GM23338 (cell line): ENCODE data around the gene LOXL4. TPM values are rescaled to one million over a fixed set of nuclear protein-coding genes. Genes with fewer than 3 reads are reported as not detected.

ENCODE experiments used
- ATAC-seq: fragments of 200-7000 bp; cut with Tn5 transposase; 3 replicates; pipeline ENCODE4 v1.9.1; 2020
- DNase-seq: peaks from one replicate; pipeline ENCODE4 v3.0.0-alpha.2; 2015; ENCODE audit warnings: low spot score
- H2AFZ ChIP-seq: fragments of 200-600 bp; sonication (generic); 2 replicates; pipeline ENCODE4 v1.8.0; 2016; ENCODE audit warnings: antibody characterized with exemption, mild to moderate bottlenecking, moderate library complexity
- H3F3A ChIP-seq: fragments of 200-600 bp; sonication (generic); replicated peaks from 2 replicates; pipeline ENCODE4 v1.8.0; 2017; ENCODE audit warnings: antibody characterized with exemption, mixed run types, low read depth
- H3K27ac ChIP-seq: fragments of 200-600 bp; sonication (generic); 2 replicates; pipeline ENCODE4 v1.6.1; 2016; ENCODE audit warnings: low read depth
- H3K27me3 ChIP-seq: fragments of 200-600 bp; sonication (generic); 2 replicates; pipeline ENCODE4 v1.8.0; 2016; ENCODE audit warnings: mild to moderate bottlenecking, mixed run types, moderate library complexity; ENCODE audit not compliant: insufficient read depth
- H3K36me3 ChIP-seq: fragments of 200-600 bp; sonication (generic); 2 replicates; pipeline ENCODE4 v1.8.0; 2016; ENCODE audit warnings: mild to moderate bottlenecking; ENCODE audit not compliant: insufficient read depth
- H3K4me1 ChIP-seq: fragments of 200-600 bp; sonication (generic); 2 replicates; pipeline ENCODE4 v1.8.0; 2016; ENCODE audit warnings: mild to moderate bottlenecking, moderate library complexity; ENCODE audit not compliant: insufficient read depth
- H3K4me2 ChIP-seq: fragments of 200-600 bp; sonication (generic); 2 replicates; pipeline ENCODE4 v1.7.1; 2017; ENCODE audit warnings: mixed run types
- H3K4me3 ChIP-seq: fragments of 200-600 bp; sonication (generic); 2 replicates; pipeline ENCODE4 v1.6.1; 2016; ENCODE audit warnings: mixed run types
- H3K79me2 ChIP-seq: fragments of 200-600 bp; sonication (generic); replicated peaks from 2 replicates; pipeline ENCODE4 v1.8.0; 2017; ENCODE audit warnings: mild to moderate bottlenecking; ENCODE audit not compliant: insufficient read depth
- H3K9me2 ChIP-seq: fragments of 200-600 bp; sonication (generic); 2 replicates; pipeline ENCODE4 v1.8.0; 2017; ENCODE audit not compliant: insufficient read depth
- H4K20me1 ChIP-seq: fragments of 200-600 bp; sonication (generic); replicated peaks from 2 replicates; pipeline ENCODE4 v1.8.0; 2017; ENCODE audit warnings: mild to moderate bottlenecking; ENCODE audit not compliant: insufficient read depth
- H3K27ac Mint-ChIP-seq: 2 replicates; pipeline ENCODE4 v1.8.0; 2020; ENCODE audit warnings: inconsistent platforms, mild to moderate bottlenecking, moderate library complexity, mixed read lengths
- H3K27me3 Mint-ChIP-seq: 3 replicates; pipeline ENCODE4 v1.8.0; 2022; ENCODE audit warnings: low read depth, mild to moderate bottlenecking, moderate library complexity, mixed read lengths, inconsistent platforms; ENCODE audit not compliant: insufficient read depth, poor library complexity
- H3K36me3 Mint-ChIP-seq: 3 replicates; pipeline ENCODE4 v1.8.0; 2021; ENCODE audit warnings: low read depth, mild to moderate bottlenecking, inconsistent platforms, moderate library complexity, mixed read lengths
- H3K4me1 Mint-ChIP-seq: 3 replicates; pipeline ENCODE4 v1.8.0; 2020; ENCODE audit warnings: mild to moderate bottlenecking, inconsistent platforms, mixed read lengths
- H3K4me3 Mint-ChIP-seq: 3 replicates; pipeline ENCODE4 v1.8.0; 2021; ENCODE audit warnings: moderate library complexity, mild to moderate bottlenecking, inconsistent platforms, mixed read lengths
- H3K9me3 Mint-ChIP-seq: 3 replicates; pipeline ENCODE4 v1.8.0; 2020; ENCODE audit warnings: moderate library complexity, mild to moderate bottlenecking, inconsistent platforms, mixed read lengths
- CREB1 ChIP-seq: fragments of 250-450 bp; sonication (Bioruptor Pico); IDR thresholded peaks from 2 replicates; pipeline ENCODE4 v1.5.0; 2020; ENCODE audit warnings: low read depth, mild to moderate bottlenecking, moderate library complexity
- EZH2 ChIP-seq: fragments of 200-600 bp; sonication (generic); IDR thresholded peaks from one replicate; pipeline ENCODE4 v1.8.0; 2017; ENCODE audit warnings: antibody characterized with exemption, mild to moderate bottlenecking, low read depth; ENCODE audit not compliant: unreplicated experiment
- EZH2phosphoT487 ChIP-seq: fragments of 200-600 bp; sonication (generic); IDR thresholded peaks from one replicate; pipeline ENCODE4 v1.8.1; 2018; ENCODE audit warnings: antibody characterized with exemption; ENCODE audit not compliant: unreplicated experiment
- ZNF114 ChIP-seq: fragments of 250-450 bp; sonication (Bioruptor Pico); IDR thresholded peaks from 2 replicates; pipeline ENCODE4 v1.5.0; 2020; ENCODE audit warnings: mild to moderate bottlenecking, moderate library complexity
- polyA plus RNA-seq: library from polyadenylated mRNA; unstranded; fragments of >200 nt; fragmentation: Nextera tagmentation; extraction: Ambion mirVana; gene quantifications from 2 replicates; pipeline ENCODE4 v1.2.1, GENCODE V29; 2016
- total RNA-seq: library from RNA; depleted of rRNA; stranded (reverse); fragments of >200 nt; shearing (Covaris generic); gene quantifications from 2 replicates; pipeline ENCODE4 v1.2.3, GENCODE V29; 2014
- TF ChIP-seq, protein P1 (sequence below): fragments of 250-450 bp; sonication (Bioruptor Pico); IDR thresholded peaks from 2 replicates; pipeline ENCODE4 v1.5.0; 2020; ENCODE audit warnings: mild to moderate bottlenecking, moderate library complexity
- TF ChIP-seq, protein P2 (sequence below): IDR thresholded peaks from 2 replicates; pipeline ENCODE4 v1.6.1; 2016; ENCODE audit warnings: antibody characterized with exemption
- TF ChIP-seq, protein P3 (sequence below), 2 experiments: fragments of 200-600 bp in 1 of 2; sonication (generic) in 1 of 2; conservative IDR thresholded peaks; 2 replicates each; pipeline versions ENCODE4 v1.5.1 to v1.6.1; 2016 to 2017; ENCODE audit warnings: antibody characterized with exemption in 2 of 2, low read depth in 2 of 2, mild to moderate bottlenecking in 2 of 2, moderate library complexity in 1 of 2

Gene LOXL4
- total and polyA plus RNA-seq, 2 experiments from 2014 or later = 0.21 to 0.38 TPM

DNA sequence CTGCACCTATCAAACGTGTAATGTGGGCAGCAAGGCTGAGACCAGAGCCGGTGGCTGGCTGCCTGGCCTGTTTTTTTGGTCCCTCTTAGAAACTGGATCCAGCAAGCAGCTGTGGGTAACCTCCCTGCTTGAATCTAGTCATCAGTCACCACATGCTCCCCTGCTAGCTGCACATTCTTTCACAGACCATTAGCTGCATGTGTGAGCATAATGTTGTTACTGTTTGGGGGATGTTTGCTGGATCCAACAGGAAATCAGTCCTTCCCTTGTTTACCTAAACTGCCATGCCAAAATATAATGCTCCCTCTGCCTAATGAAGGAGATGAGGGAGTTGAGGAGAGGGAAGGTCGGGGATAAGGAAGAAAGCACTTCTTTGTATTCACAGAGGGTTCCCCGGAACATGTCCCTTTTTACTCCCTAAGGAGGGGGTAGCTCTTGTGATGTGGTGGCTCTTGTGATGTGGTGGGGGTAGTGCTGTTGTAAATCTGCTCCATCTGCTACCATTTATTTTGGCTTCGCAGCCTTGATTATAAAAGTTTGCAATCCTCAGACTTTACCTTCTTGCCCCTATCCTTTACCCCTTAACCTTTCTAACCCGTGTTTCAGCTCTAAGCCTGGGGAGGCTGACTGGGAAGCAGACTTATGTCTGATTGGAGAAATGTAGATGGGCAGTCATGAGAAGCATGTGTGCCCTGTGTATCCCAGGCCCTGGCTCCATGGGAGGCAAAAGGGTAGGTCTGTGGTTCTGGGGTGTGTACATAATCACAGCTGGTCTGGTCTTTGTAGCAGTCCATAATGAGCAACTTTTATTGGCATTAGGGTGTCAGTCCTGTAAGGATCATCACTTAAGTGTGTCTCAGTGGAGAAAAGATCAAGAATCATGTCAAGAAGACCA is 20.8 kb downstream of the LOXL4 start:
- Mint-ChIP-seq H3K36me3 (peaks cover 11% of the 10 kb centered on the region), H3K27ac (no peak overlapping the region), H3K4me1 (peaks cover 15% of the 10 kb centered on the region), H3K9me3 (no peaks in the 10 kb centered on the region), H3K27me3 (peaks cover 3% of the 10 kb centered on the region), H3K4me3 (no peak overlapping the region)
- DNase-seq = no peak
- TF ChIP-seq, protein P1, sequence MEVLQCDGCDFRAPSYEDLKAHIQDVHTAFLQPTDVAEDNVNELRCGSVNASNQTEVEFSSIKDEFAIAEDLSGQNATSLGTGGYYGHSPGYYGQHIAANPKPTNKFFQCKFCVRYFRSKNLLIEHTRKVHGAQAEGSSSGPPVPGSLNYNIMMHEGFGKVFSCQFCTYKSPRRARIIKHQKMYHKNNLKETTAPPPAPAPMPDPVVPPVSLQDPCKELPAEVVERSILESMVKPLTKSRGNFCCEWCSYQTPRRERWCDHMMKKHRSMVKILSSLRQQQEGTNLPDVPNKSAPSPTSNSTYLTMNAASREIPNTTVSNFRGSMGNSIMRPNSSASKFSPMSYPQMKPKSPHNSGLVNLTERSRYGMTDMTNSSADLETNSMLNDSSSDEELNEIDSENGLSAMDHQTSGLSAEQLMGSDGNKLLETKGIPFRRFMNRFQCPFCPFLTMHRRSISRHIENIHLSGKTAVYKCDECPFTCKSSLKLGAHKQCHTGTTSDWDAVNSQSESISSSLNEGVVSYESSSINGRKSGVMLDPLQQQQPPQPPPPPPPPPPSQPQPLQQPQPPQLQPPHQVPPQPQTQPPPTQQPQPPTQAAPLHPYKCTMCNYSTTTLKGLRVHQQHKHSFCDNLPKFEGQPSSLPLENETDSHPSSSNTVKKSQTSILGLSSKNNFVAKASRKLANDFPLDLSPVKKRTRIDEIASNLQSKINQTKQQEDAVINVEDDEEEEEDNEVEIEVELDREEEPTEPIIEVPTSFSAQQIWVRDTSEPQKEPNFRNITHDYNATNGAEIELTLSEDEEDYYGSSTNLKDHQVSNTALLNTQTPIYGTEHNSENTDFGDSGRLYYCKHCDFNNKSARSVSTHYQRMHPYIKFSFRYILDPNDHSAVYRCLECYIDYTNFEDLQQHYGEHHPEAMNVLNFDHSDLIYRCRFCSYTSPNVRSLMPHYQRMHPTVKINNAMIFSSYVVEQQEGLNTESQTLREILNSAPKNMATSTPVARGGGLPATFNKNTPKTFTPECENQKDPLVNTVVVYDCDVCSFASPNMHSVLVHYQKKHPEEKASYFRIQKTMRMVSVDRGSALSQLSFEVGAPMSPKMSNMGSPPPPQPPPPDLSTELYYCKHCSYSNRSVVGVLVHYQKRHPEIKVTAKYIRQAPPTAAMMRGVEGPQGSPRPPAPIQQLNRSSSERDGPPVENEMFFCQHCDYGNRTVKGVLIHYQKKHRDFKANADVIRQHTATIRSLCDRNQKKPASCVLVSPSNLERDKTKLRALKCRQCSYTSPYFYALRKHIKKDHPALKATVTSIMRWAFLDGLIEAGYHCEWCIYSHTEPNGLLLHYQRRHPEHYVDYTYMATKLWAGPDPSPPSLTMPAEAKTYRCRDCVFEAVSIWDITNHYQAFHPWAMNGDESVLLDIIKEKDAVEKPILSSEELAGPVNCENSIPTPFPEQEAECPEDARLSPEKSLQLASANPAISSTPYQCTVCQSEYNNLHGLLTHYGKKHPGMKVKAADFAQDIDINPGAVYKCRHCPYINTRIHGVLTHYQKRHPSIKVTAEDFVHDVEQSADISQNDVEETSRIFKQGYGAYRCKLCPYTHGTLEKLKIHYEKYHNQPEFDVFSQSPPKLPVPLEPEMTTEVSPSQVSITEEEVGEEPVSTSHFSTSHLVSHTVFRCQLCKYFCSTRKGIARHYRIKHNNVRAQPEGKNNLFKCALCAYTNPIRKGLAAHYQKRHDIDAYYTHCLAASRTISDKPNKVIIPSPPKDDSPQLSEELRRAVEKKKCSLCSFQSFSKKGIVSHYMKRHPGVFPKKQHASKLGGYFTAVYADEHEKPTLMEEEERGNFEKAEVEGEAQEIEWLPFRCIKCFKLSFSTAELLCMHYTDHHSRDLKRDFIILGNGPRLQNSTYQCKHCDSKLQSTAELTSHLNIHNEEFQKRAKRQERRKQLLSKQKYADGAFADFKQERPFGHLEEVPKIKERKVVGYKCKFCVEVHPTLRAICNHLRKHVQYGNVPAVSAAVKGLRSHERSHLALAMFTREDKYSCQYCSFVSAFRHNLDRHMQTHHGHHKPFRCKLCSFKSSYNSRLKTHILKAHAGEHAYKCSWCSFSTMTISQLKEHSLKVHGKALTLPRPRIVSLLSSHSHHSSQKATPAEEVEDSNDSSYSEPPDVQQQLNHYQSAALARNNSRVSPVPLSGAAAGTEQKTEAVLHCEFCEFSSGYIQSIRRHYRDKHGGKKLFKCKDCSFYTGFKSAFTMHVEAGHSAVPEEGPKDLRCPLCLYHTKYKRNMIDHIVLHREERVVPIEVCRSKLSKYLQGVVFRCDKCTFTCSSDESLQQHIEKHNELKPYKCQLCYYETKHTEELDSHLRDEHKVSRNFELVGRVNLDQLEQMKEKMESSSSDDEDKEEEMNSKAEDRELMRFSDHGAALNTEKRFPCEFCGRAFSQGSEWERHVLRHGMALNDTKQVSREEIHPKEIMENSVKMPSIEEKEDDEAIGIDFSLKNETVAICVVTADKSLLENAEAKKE (CRISPR knock-in tag) = no peak
- TF ChIP-seq CREB1 (CRISPR knock-in tag) = no peak
- no peak for TF ChIP-seq ZNF114 (CRISPR knock-in tag)
- TF ChIP-seq EZH2phosphoT487 = no peak
- no peak for TF ChIP-seq EZH2
- TF ChIP-seq, protein P2, sequence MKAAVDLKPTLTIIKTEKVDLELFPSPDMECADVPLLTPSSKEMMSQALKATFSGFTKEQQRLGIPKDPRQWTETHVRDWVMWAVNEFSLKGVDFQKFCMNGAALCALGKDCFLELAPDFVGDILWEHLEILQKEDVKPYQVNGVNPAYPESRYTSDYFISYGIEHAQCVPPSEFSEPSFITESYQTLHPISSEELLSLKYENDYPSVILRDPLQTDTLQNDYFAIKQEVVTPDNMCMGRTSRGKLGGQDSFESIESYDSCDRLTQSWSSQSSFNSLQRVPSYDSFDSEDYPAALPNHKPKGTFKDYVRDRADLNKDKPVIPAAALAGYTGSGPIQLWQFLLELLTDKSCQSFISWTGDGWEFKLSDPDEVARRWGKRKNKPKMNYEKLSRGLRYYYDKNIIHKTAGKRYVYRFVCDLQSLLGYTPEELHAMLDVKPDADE = no peak
- TF ChIP-seq, protein P3, sequence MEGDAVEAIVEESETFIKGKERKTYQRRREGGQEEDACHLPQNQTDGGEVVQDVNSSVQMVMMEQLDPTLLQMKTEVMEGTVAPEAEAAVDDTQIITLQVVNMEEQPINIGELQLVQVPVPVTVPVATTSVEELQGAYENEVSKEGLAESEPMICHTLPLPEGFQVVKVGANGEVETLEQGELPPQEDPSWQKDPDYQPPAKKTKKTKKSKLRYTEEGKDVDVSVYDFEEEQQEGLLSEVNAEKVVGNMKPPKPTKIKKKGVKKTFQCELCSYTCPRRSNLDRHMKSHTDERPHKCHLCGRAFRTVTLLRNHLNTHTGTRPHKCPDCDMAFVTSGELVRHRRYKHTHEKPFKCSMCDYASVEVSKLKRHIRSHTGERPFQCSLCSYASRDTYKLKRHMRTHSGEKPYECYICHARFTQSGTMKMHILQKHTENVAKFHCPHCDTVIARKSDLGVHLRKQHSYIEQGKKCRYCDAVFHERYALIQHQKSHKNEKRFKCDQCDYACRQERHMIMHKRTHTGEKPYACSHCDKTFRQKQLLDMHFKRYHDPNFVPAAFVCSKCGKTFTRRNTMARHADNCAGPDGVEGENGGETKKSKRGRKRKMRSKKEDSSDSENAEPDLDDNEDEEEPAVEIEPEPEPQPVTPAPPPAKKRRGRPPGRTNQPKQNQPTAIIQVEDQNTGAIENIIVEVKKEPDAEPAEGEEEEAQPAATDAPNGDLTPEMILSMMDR (conservative IDR thresholded peaks at IDR 0.05; ENCODE audit: low read depth in 2 of 2) = no peak
- no peaks in the 10 kb centered on the region for H3F3A ChIP-seq
- H3K4me3 ChIP-seq = no peak overlapping the region
- H4K20me1 ChIP-seq = no peaks in the 10 kb centered on the region; the same call in 1 of the 2 replicates
- no peak overlapping the region for H3K4me2 ChIP-seq
- ATAC-seq = no peak
- H3K27me3 ChIP-seq = no peaks in the 10 kb centered on the region
- H3K9me2 ChIP-seq = no peaks in the 10 kb centered on the region
- peaks cover 12% of the 10 kb centered on the region for H3K36me3 ChIP-seq
- H3K79me2 ChIP-seq = no peaks in the 10 kb centered on the region
- H3K4me1 ChIP-seq = no peaks in the 10 kb centered on the region
- H3K27ac ChIP-seq = no peak overlapping the region
- H2AFZ ChIP-seq = no peak overlapping the region
